ENCODE measurements around the gene SLC27A1. TPM values are rescaled to one million over a fixed set of nuclear protein-coding genes. Genes with fewer than 3 reads are reported as not detected.
A peak's percentile ranks its signal among the peaks of the same experiment; 100 is the strongest.

Gene SLC27A1
- total and polyA plus RNA-seq, 9 of the 15 experiments (the other 6 are each of a cell fraction or from before 2014, with no cell fraction given) = 0.06 to 3.0 (median 1.1) TPM

- no peak for TF ChIP-seq ZNF282 (CRISPR knock-in tag; IDR thresholded peaks at IDR 0.05)
- TF ChIP-seq POU5F1 (IDR thresholded peaks at IDR 0.05; ENCODE audit: borderline replicate concordance, low read depth, low read length, partially characterized antibody) = no peak
- TF ChIP-seq CBX1 (IDR thresholded peaks at IDR 0.05; ENCODE audit: low read depth) = peak; percentile 75
- TF ChIP-seq TEAD4 (IDR thresholded peaks at IDR 0.05; ENCODE audit: low read length) = no peak
- no peak for TF ChIP-seq TEAD4 (CRISPR knock-in tag; IDR thresholded peaks at IDR 0.05; ENCODE audit: borderline replicate concordance)
- no peak for TF ChIP-seq E4F1 (CRISPR knock-in tag; IDR thresholded peaks at IDR 0.05; ENCODE audit: borderline replicate concordance)
- no peak for TF ChIP-seq ATF1 (CRISPR knock-in tag; IDR thresholded peaks at IDR 0.05)
- TF ChIP-seq ATF1 (tag; IDR thresholded peaks at IDR 0.05) = peak; percentile 96
- no peak for TF ChIP-seq SOX6 (IDR thresholded peaks at IDR 0.05)
- peak; percentile 64 for TF ChIP-seq NBN (IDR thresholded peaks at IDR 0.05; ENCODE audit: low read depth)
- TF ChIP-seq LEF1 (IDR thresholded peaks at IDR 0.05) = 0 out of 2 replicates have a peak, but pooled peaks have one; percentile 14
- 0 out of 4 replicates have a peak, but pooled peaks have one; percentile 38 to 64 for TF ChIP-seq ARNT (IDR thresholded peaks at IDR 0.05)
- TF ChIP-seq BCOR (IDR thresholded peaks at IDR 0.05) = peak; percentile 97
- TF ChIP-seq BRD9 (IDR thresholded peaks at IDR 0.05; ENCODE audit: low read depth, partially characterized antibody) = peak; percentile 31
- no peak for TF ChIP-seq XRCC5 (IDR thresholded peaks at IDR 0.05; ENCODE audit: low read depth, low read length)
- TF ChIP-seq SMARCA5 (IDR thresholded peaks at IDR 0.05) = peak; percentile 16; the same call in 1 of the 2 replicates
- TF ChIP-seq OTX1 (CRISPR knock-in tag; IDR thresholded peaks at IDR 0.05) = 0 out of 2 replicates have a peak, but pooled peaks have one; percentile 51
- TF ChIP-seq FOXA3 (CRISPR knock-in tag; conservative IDR thresholded peaks at IDR 0.05 in 1 of 2, IDR thresholded peaks at IDR 0.05 in 1 of 2) = 0 out of 4 replicates have a peak, but pooled peaks of 1 of the 2 experiments have one; percentile 32
- TF ChIP-seq ZC3H11A (IDR thresholded peaks at IDR 0.05; ENCODE audit: low read depth, low read length) = no peak
- TF ChIP-seq ZNF518B (CRISPR knock-in tag; IDR thresholded peaks at IDR 0.05) = no peak
- no peak for TF ChIP-seq LARP7 (IDR thresholded peaks at IDR 0.05)
- TF ChIP-seq KLF6 (CRISPR knock-in tag; IDR thresholded peaks at IDR 0.05; ENCODE audit: borderline replicate concordance) = no peak
- TF ChIP-seq RBM17 (IDR thresholded peaks at IDR 0.05; ENCODE audit: borderline replicate concordance, low read depth, low read length) = no peak
- peak; percentile 74 to 86 for TF ChIP-seq KDM1A (IDR thresholded peaks at IDR 0.05)
- TF ChIP-seq SREBF1 (IDR thresholded peaks at IDR 0.05; ENCODE audit: borderline replicate concordance, low read depth, low read length) = no peak
- no peak for TF ChIP-seq DIDO1 (tag; IDR thresholded peaks at IDR 0.05; ENCODE audit: low read depth)
- TF ChIP-seq ZNF75A (CRISPR knock-in tag; IDR thresholded peaks at IDR 0.05) = no peak
These were observed 84.7 kb downstream of the SLC27A1 start (continued) for GRCh38 chr19:17554968-17555479.
